ENCODE results near the gene CDHR1. TPM values are rescaled to one million over a fixed set of nuclear protein-coding genes. Genes with fewer than 3 reads are reported as not detected.

The CDHR1 gene
- total RNA-seq, 1 experiment from 2014 or later: not detected

DNA sequence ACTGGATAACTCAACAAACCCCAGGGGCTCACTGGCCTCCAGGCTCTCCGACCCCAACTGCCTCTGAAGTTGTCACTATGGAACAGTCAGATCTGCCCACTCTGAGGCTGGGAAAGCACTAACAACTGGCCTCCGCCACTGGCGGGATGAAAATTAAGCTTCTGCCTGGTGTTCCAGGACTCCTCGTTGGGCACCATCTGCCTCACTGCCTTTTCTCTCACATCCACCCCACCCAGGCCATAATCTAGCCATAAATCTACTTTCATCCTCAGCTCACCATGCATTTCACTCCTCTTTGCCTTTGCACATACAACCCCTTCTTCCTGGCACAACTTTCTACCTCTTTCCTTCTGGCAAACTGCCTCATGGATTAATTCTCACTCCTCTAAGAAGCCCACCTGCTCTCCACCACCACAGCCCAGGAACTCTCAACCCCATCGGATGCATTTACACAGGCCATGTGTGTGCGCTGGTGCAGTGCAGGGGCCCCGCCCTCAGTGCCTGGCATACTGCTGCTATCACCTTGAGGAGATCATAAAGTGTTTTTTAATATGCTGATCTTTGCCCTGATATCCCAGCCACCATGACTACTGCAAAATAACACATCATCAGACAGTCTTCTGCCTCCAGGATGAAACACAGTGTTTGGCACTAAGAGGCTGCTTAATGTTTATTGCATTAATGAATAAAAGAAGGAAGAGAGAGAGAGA is 4.0 kb downstream of the CDHR1 start:
- TF ChIP-seq, protein P1, sequence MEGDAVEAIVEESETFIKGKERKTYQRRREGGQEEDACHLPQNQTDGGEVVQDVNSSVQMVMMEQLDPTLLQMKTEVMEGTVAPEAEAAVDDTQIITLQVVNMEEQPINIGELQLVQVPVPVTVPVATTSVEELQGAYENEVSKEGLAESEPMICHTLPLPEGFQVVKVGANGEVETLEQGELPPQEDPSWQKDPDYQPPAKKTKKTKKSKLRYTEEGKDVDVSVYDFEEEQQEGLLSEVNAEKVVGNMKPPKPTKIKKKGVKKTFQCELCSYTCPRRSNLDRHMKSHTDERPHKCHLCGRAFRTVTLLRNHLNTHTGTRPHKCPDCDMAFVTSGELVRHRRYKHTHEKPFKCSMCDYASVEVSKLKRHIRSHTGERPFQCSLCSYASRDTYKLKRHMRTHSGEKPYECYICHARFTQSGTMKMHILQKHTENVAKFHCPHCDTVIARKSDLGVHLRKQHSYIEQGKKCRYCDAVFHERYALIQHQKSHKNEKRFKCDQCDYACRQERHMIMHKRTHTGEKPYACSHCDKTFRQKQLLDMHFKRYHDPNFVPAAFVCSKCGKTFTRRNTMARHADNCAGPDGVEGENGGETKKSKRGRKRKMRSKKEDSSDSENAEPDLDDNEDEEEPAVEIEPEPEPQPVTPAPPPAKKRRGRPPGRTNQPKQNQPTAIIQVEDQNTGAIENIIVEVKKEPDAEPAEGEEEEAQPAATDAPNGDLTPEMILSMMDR (IDR thresholded peaks at IDR 0.05; ENCODE audit: unreplicated experiment): no peak
- Mint-ChIP-seq H3K27me3 (ENCODE audit: unreplicated experiment) (peaks cover 71% of the 10 kb centered on the region), H3K4me1 (ENCODE audit: low read depth, unreplicated experiment) (no peaks in the 10 kb centered on the region), H3K36me3 (ENCODE audit: insufficient read depth, unreplicated experiment) (no peaks in the 10 kb centered on the region), H3K4me3 (ENCODE audit: low read depth, unreplicated experiment) (no peak overlapping the region), H3K27ac (ENCODE audit: unreplicated experiment) (no peak overlapping the region), H3K9me3 (ENCODE audit: low read depth, unreplicated experiment) (no peaks in the 10 kb centered on the region)
- intact Hi-C loops (cut with micrococcal nuclease; ENCODE audit: unreplicated experiment): no loop called here
- BruUV-seq (replicated peaks): no TSS peak
- DNase-seq: no peak
- CTCF ChIA-PET: no interaction called here

GRCh38 chr10:84200537-84201243 is 6.4 kb downstream of the CDHR1 start:
- no TSS peak for BruUV-seq (replicated peaks)
- CTCF ChIA-PET: no interaction called here
- Mint-ChIP-seq H3K4me1 (ENCODE audit: low read depth, unreplicated experiment) (no peaks in the 10 kb centered on the region), H3K27me3 (ENCODE audit: unreplicated experiment) (peaks cover 59% of the 10 kb centered on the region), H3K9me3 (ENCODE audit: low read depth, unreplicated experiment) (no peaks in the 10 kb centered on the region), H3K27ac (ENCODE audit: unreplicated experiment) (no peak overlapping the region), H3K36me3 (ENCODE audit: insufficient read depth, unreplicated experiment) (no peaks in the 10 kb centered on the region), H3K4me3 (ENCODE audit: low read depth, unreplicated experiment) (no peak overlapping the region)
- no peak for DNase-seq
- TF ChIP-seq, protein P1 (IDR thresholded peaks at IDR 0.05; ENCODE audit: unreplicated experiment): no peak
- intact Hi-C loops (cut with micrococcal nuclease; ENCODE audit: unreplicated experiment): no loop called here

- intact Hi-C loops (cut with micrococcal nuclease; ENCODE audit: unreplicated experiment): no loop called here
- H3K4me3 Mint-ChIP-seq (ENCODE audit: low read depth, unreplicated experiment): no peak overlapping the region
- peaks cover 59% of the 10 kb centered on the region for H3K27me3 Mint-ChIP-seq (ENCODE audit: unreplicated experiment)
- no peak for DNase-seq
- H3K27ac Mint-ChIP-seq (ENCODE audit: unreplicated experiment): no peak overlapping the region
- H3K9me3 Mint-ChIP-seq (ENCODE audit: low read depth, unreplicated experiment): no peaks in the 10 kb centered on the region
- H3K4me1 Mint-ChIP-seq (ENCODE audit: low read depth, unreplicated experiment): no peaks in the 10 kb centered on the region
- TF ChIP-seq, protein P1 (IDR thresholded peaks at IDR 0.05; ENCODE audit: unreplicated experiment): no peak
- no peaks in the 10 kb centered on the region for H3K36me3 Mint-ChIP-seq (ENCODE audit: insufficient read depth, unreplicated experiment)
- no TSS peak for BruUV-seq (replicated peaks)
- CTCF ChIA-PET: no interaction called here
Measured at GRCh38 chr10:84201244-84201606, 6.9 kb downstream of the CDHR1 start.

- no peaks in the 10 kb centered on the region for H3K9me3 Mint-ChIP-seq (ENCODE audit: low read depth, unreplicated experiment)
- no peak for DNase-seq
- peaks cover 59% of the 10 kb centered on the region for H3K27me3 Mint-ChIP-seq (ENCODE audit: unreplicated experiment)
- TF ChIP-seq, protein P1 (IDR thresholded peaks at IDR 0.05; ENCODE audit: unreplicated experiment): no peak
- no peak overlapping the region for H3K4me3 Mint-ChIP-seq (ENCODE audit: low read depth, unreplicated experiment)
- H3K36me3 Mint-ChIP-seq (ENCODE audit: insufficient read depth, unreplicated experiment): no peaks in the 10 kb centered on the region
- BruUV-seq (replicated peaks): no TSS peak
- no peaks in the 10 kb centered on the region for H3K4me1 Mint-ChIP-seq (ENCODE audit: low read depth, unreplicated experiment)
- CTCF ChIA-PET: interaction anchor here (1.2 kb wide), 1 partner anchor 10 kb away, joined by 3 read pairs; no protein-coding TSS in a partner anchor
- intact Hi-C loops (cut with micrococcal nuclease; ENCODE audit: unreplicated experiment): no loop called here
- H3K27ac Mint-ChIP-seq (ENCODE audit: unreplicated experiment): no peak overlapping the region
Measured at GRCh38 chr10:84201682-84202081, 7.3 kb downstream of the CDHR1 start.

Measured in Calu3 (cell line).